ENCODE results near the gene TPCN1. TPM values are rescaled to one million over a fixed set of nuclear protein-coding genes. Genes with fewer than 3 reads are reported as not detected.

Gene TPCN1
- total and polyA plus RNA-seq, 2 of the 13 experiments (the other 11 are each of a cell fraction or from before 2014, with no cell fraction given): 8.0 to 26.8 TPM

- TF ChIP-seq, protein P1, sequence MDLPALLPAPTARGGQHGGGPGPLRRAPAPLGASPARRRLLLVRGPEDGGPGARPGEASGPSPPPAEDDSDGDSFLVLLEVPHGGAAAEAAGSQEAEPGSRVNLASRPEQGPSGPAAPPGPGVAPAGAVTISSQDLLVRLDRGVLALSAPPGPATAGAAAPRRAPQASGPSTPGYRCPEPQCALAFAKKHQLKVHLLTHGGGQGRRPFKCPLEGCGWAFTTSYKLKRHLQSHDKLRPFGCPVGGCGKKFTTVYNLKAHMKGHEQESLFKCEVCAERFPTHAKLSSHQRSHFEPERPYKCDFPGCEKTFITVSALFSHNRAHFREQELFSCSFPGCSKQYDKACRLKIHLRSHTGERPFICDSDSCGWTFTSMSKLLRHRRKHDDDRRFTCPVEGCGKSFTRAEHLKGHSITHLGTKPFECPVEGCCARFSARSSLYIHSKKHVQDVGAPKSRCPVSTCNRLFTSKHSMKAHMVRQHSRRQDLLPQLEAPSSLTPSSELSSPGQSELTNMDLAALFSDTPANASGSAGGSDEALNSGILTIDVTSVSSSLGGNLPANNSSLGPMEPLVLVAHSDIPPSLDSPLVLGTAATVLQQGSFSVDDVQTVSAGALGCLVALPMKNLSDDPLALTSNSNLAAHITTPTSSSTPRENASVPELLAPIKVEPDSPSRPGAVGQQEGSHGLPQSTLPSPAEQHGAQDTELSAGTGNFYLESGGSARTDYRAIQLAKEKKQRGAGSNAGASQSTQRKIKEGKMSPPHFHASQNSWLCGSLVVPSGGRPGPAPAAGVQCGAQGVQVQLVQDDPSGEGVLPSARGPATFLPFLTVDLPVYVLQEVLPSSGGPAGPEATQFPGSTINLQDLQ (CRISPR knock-in tag; IDR thresholded peaks at IDR 0.05): no peak
Measured at GRCh38 chr12:113239811-113240331, 18.6 kb downstream of the TPCN1 start (continued).

- WGBS (ENCODE audit: low lambda C conversion rate): 100% methylated on average over 3 of the region's 3 CpGs
- no peak overlapping the region for H3K9ac ChIP-seq (ENCODE audit: insufficient read depth, low read depth, low read length)
- H3K27ac ChIP-seq (ENCODE audit: extremely low read length, insufficient read depth, low read length): no peak overlapping the region
- in situ Hi-C loops (cut with HindIII; ENCODE audit: extremely low pct_ligation_motif_present, low pct_unique_long_range_greater_than_20kb) (no loop called here), intact Hi-C loops (cut with micrococcal nuclease; ENCODE audit: unreplicated experiment) (no loop called here)
- no TSS peak for BruUV-seq (replicated peaks)
- no peak overlapping the region for H2AFZ ChIP-seq (ENCODE audit: low read length)
- no peaks in the 10 kb centered on the region for H3K27me3 ChIP-seq (ENCODE audit: control insufficient read depth in 1 of 2, insufficient read depth in 2 of 2, low read length in 2 of 2)
- ChIA-PET CTCF (ENCODE audit: low intra/inter-chr PET ratio, low total read pairs) (no interaction called here), POLR2A (interaction anchor here (2.3 to 2.8 kb wide), 2 partner anchors 10 to 18 kb away, joined by 7 to 8 read pairs; no protein-coding TSS in a partner anchor)
- no peak overlapping the region for H3K4me2 ChIP-seq (ENCODE audit: low read depth, low read length)
- ATAC-seq (no peak), FAIRE-seq (no peak), DNase-seq (ENCODE audit: low spot score) (no peak)
- H3K4me1 ChIP-seq (ENCODE audit: insufficient read depth, low read length): peaks cover 46% of the 10 kb centered on the region
- no peak overlapping the region for H3K4me3 ChIP-seq (replicated peaks in 1 of 3; ENCODE audit: insufficient read depth in 1 of 3, low read depth in 2 of 3, low read length in 3 of 3)
- H3K79me2 ChIP-seq (ENCODE audit: insufficient read depth, low read length): no peaks in the 10 kb centered on the region
- H3K9me3 ChIP-seq (ENCODE audit: low read length): no peaks in the 10 kb centered on the region
- peaks cover 0 to 2% of the 10 kb centered on the region in 2 experiments; a peak in 2 of 5 replicates for H3K36me3 ChIP-seq (replicated peaks in 1 of 2; ENCODE audit: control insufficient read depth in 1 of 2, insufficient read depth in 2 of 2, low read length in 2 of 2)
- no peaks in the 10 kb centered on the region for H4K20me1 ChIP-seq (ENCODE audit: insufficient read depth, low read length)
- TF ChIP-seq PITX1 (CRISPR knock-in tag; IDR thresholded peaks at IDR 0.05) (no peak), PHF8 (CRISPR knock-in tag; IDR thresholded peaks at IDR 0.05) (no peak), ZNF407 (CRISPR knock-in tag; IDR thresholded peaks at IDR 0.05; ENCODE audit: not compliant biosample characterization) (no peak), SAFB2 (CRISPR knock-in tag; IDR thresholded peaks at IDR 0.05; ENCODE audit: borderline replicate concordance, low read depth) (no peak), NR3C1 (CRISPR knock-in tag; IDR thresholded peaks at IDR 0.05) (no peak), POLR2AphosphoS2 (IDR thresholded peaks at IDR 0.05; ENCODE audit: low read depth, low read length) (no peak)
Measured at GRCh38 chr12:113240395-113240794, 19.1 kb downstream of the TPCN1 start.
